HCT116 (cell line): ENCODE data around the gene ATOX1. TPM values are rescaled to one million over a fixed set of nuclear protein-coding genes. Genes with fewer than 3 reads are reported as not detected.

ENCODE experiments used
- ATAC-seq: fragments of 200-7000 bp; cut with Tn5 transposase; 2 replicates; pipeline ENCODE4 v1.9.1; 2020; ENCODE audit warnings: mild to moderate bottlenecking, moderate library complexity
- BruUV-seq: library from RNA; stranded (reverse); fragments of 400-500 nt; replicated peaks from 2 replicates; lab custom pipeline; 2021; lab: Mats Ljungman, UMichigan
- CTCF ChIA-PET: fragments of 300-600 bp; sonication (Branson Sonifier 250); formaldehyde crosslinking; loops from one replicate; lab custom pipeline; 2021; ENCODE audit warnings: antibody characterized with exemption; lab: Charles Lee
- POLR2A ChIA-PET: fragments of 300-600, 350-600 bp; sonication (Branson Sonifier 250); formaldehyde crosslinking; loops from one replicate; lab custom pipeline; 2021; ENCODE audit warnings: antibody characterized with exemption; lab: Charles Lee
- RAD21 ChIA-PET, 2 experiments: fragments of 300-600 bp; sonication (Branson Sonifier 250); formaldehyde crosslinking; loops; one replicate each; lab custom pipeline; 2023; ENCODE audit warnings: low total read pairs in 2 of 2; ENCODE audit not compliant: uncharacterized antibody in 2 of 2, unreplicated experiment in 2 of 2, low non-redundant PET in 1 of 2; lab: Charles Lee
- DNase-seq: peaks from one replicate; pipeline ENCODE4 v3.0.0-alpha.2; 2010; ENCODE audit warnings: low read depth, low spot score
- H2AFZ ChIP-seq: fragments of 200-600 bp; shearing (Covaris generic), sonication (generic); 2 replicates; pipeline ENCODE4 v1.6.1; 2017; ENCODE audit warnings: low read depth, mixed run types, mixed read lengths, antibody characterized with exemption, low read length; ENCODE audit not compliant: poor library complexity, severe bottlenecking
- H3K27ac ChIP-seq: 2 replicates; pipeline ENCODE4 v1.5.1; 2012; ENCODE audit warnings: low read depth, low read length
- H3K27me3 ChIP-seq: fragments of 200-600 bp; sonication (generic); 2 replicates; pipeline ENCODE4 v1.6.1; 2016; ENCODE audit warnings: mixed run types, low read length, mixed read lengths; ENCODE audit not compliant: insufficient read depth
- H3K36me3 ChIP-seq, 2 experiments: fragments of 200-500 bp in 1 of 2; fragments of 200-600 bp in 1 of 2; sonication (Bioruptor generic) in 1 of 2; sonication (generic) in 1 of 2; 2 replicates each; pipeline versions ENCODE4 v1.5.1 to v1.6.1; 2014 to 2016; ENCODE audit warnings: low read length in 2 of 2, inconsistent platforms in 1 of 2, mixed read lengths in 1 of 2, mixed run types in 1 of 2; ENCODE audit not compliant: insufficient read depth in 2 of 2, control insufficient read depth in 1 of 2
- H3K4me1 ChIP-seq, 2 experiments: fragments of 200-600 bp in 1 of 2; sonication (generic) in 1 of 2; 2 replicates each; pipeline versions ENCODE4 v1.5.1 to v1.6.1; 2012 to 2017; ENCODE audit warnings: low read length in 2 of 2, inconsistent platforms in 1 of 2, mild to moderate bottlenecking in 1 of 2, mixed read lengths in 1 of 2, mixed run types in 1 of 2, moderate library complexity in 1 of 2; ENCODE audit not compliant: insufficient read depth in 2 of 2, control insufficient read depth in 1 of 2
- H3K4me2 ChIP-seq: fragments of 200-600 bp; sonication (generic); 2 replicates; pipeline ENCODE4 v1.6.1; 2017; ENCODE audit warnings: mixed run types, low read length, mixed read lengths
- H3K4me3 ChIP-seq, 2 experiments: fragments of 200-600 bp in 1 of 2; sonication (generic) in 1 of 2; replicated peaks in 1 of 2; 2 replicates each; pipeline ENCODE4 v1.5.1; 2011 to 2016; ENCODE audit warnings: low read length in 2 of 2, control low read depth in 1 of 2, low read depth in 1 of 2, mild to moderate bottlenecking in 1 of 2, mixed read lengths in 1 of 2, mixed run types in 1 of 2
- H3K79me2 ChIP-seq: fragments of 200-600 bp; sonication (generic); 2 replicates; pipeline ENCODE4 v1.6.1; 2017; ENCODE audit warnings: mild to moderate bottlenecking, mixed run types, low read length, moderate library complexity, mixed read lengths; ENCODE audit not compliant: insufficient read depth
- H3K9ac ChIP-seq: fragments of 200-600 bp; sonication (generic); 2 replicates; pipeline ENCODE4 v1.6.1; 2016; ENCODE audit warnings: low read length, mixed read lengths
- H3K9me2 ChIP-seq: fragments of 200-600 bp; sonication (generic), shearing (Covaris generic); 2 replicates; pipeline ENCODE4 v1.6.1; 2017; ENCODE audit warnings: mixed run types, mild to moderate bottlenecking, moderate library complexity; ENCODE audit not compliant: insufficient read depth
- H3K9me3 ChIP-seq, 2 experiments: fragments of 200-500 bp in 1 of 2; fragments of 200-600 bp in 1 of 2; sonication (Bioruptor generic) in 1 of 2; sonication (generic) in 1 of 2; 2 replicates each; pipeline ENCODE4 v1.6.1; 2014 to 2017; ENCODE audit warnings: low read length in 2 of 2, mixed read lengths in 2 of 2, inconsistent platforms in 1 of 2, low read depth in 1 of 2, mild to moderate bottlenecking in 1 of 2, mixed run types in 1 of 2, moderate library complexity in 1 of 2; ENCODE audit not compliant: control insufficient read depth in 1 of 2, insufficient read depth in 1 of 2
- H4K20me1 ChIP-seq: fragments of 200-600 bp; sonication (generic), shearing (Covaris generic); 2 replicates; pipeline ENCODE4 v1.6.1; 2017; ENCODE audit warnings: mixed run types, mild to moderate bottlenecking, moderate library complexity; ENCODE audit not compliant: insufficient read depth
- ATF3 ChIP-seq: IDR thresholded peaks from 2 replicates; pipeline ENCODE4 v1.6.1; 2012
- CTCF ChIP-seq, 3 experiments: fragments of 200-600 bp in 1 of 3; sonication (generic) in 1 of 3; IDR thresholded peaks in 2 of 3; conservative IDR thresholded peaks in 1 of 3; 2 replicates each; pipeline ENCODE4 v1.5.1; 2012 to 2017; ENCODE audit warnings: low read depth in 2 of 3, low read length in 2 of 3, antibody characterized with exemption in 1 of 3, borderline replicate concordance in 1 of 3, control low read depth in 1 of 3, mild to moderate bottlenecking in 1 of 3, mixed read lengths in 1 of 3, mixed run types in 1 of 3, moderate library complexity in 1 of 3; ENCODE audit not compliant: insufficient read depth in 1 of 3
- ELF1 ChIP-seq: IDR thresholded peaks from 2 replicates; pipeline ENCODE4 v1.6.1; 2012; ENCODE audit warnings: low read depth, borderline replicate concordance
- POLR2AphosphoS5 ChIP-seq: IDR thresholded peaks from 2 replicates; pipeline ENCODE4 v1.6.1; 2011; ENCODE audit warnings: mild to moderate bottlenecking, low read depth, low read length, moderate library complexity
- REST ChIP-seq: IDR thresholded peaks from 2 replicates; pipeline ENCODE4 v1.6.1; 2012; ENCODE audit warnings: low read depth
- TCF7L2 ChIP-seq: IDR thresholded peaks from 2 replicates; pipeline ENCODE4 v1.7.0; 2011; ENCODE audit warnings: borderline replicate concordance, inconsistent platforms; ENCODE audit not compliant: insufficient read depth, insufficient read length; ENCODE audit errors: extremely low read depth
- YY1 ChIP-seq: IDR thresholded peaks from 2 replicates; pipeline ENCODE4 v1.6.1; 2011; ENCODE audit warnings: low read length, low read depth, moderate library complexity, mild to moderate bottlenecking; ENCODE audit not compliant: insufficient replicate concordance; ENCODE audit errors: extremely low read depth
- ZBTB33 ChIP-seq: IDR thresholded peaks from 2 replicates; pipeline ENCODE4 v1.6.1; 2011; ENCODE audit warnings: mild to moderate bottlenecking, low read length, moderate library complexity; ENCODE audit not compliant: insufficient replicate concordance; ENCODE audit errors: extremely low read depth
- ZFX ChIP-seq: fragments of 450-650 bp; IDR thresholded peaks from 2 replicates; pipeline ENCODE4 v1.6.1; 2017
- intact Hi-C: fragments of 100-400 bp; cut with micrococcal nuclease; formaldehyde crosslinking; loops from 2 replicates; pipeline ENCODE4 v1.10.0; 2022
- total RNA-seq: library from RNA; stranded (reverse); gene quantifications from one replicate; pipeline ENCODE4 v1.2.1, GENCODE V29; 2021; ENCODE audit not compliant: unreplicated experiment

The ATOX1 gene
- total RNA-seq, 1 experiment from 2014 or later = 66.2 TPM

GRCh38 chr5:151745071-151745705 is 13.2 kb downstream of the ATOX1 start:
- peak; percentile 98 for DNase-seq
- TF ChIP-seq YY1 (peak; percentile 51), CTCF (IDR thresholded peaks at IDR 0.05 in 2 of 3, conservative IDR thresholded peaks at IDR 0.05 in 1 of 3; ENCODE audit: borderline replicate concordance in 1 of 3, insufficient read depth in 1 of 3, low read depth in 2 of 3, low read length in 2 of 3) (0 out of 6 replicates have a peak, but pooled peaks of 1 of the 3 experiments have one; percentile 6), ZBTB33 (peak; percentile 81), REST (no peak), ZFX (no peak), ELF1 (no peak), POLR2AphosphoS5 (peak; percentile 74), ATF3 (no peak), TCF7L2 (peak; percentile 95)
- ChIA-PET POLR2A (interaction anchor here (1.0 to 1.2 kb wide), 2 partner anchors 11 to 26 kb away, joined by 4 to 5 read pairs; partner anchors contain the start of gene G3BP1), RAD21 (no interaction called here), CTCF (interaction anchor here (0.9 to 3.0 kb wide), 2 partner anchors 86 to 93 kb away, joined by 6 to 14 read pairs; no protein-coding TSS in a partner anchor)
- H3K9me3 ChIP-seq = no peaks in the 10 kb centered on the region
- intact Hi-C loops = loop anchor here (1.0 to 10.0 kb wide), 3 partner anchors 26 to 490 kb away; partner anchors contain the start of genes G3BP1 and GM2A
- peak; percentile 83 for ATAC-seq
- H3K27me3 ChIP-seq = no peaks in the 10 kb centered on the region
- peak overlapping the region; percentile 68 for H3K4me2 ChIP-seq
- BruUV-seq = no TSS peak
- no peak overlapping the region for H2AFZ ChIP-seq
- no peaks in the 10 kb centered on the region for H3K9me2 ChIP-seq
- H3K9ac ChIP-seq = peak overlapping the region; percentile 31
- no peaks in the 10 kb centered on the region for H4K20me1 ChIP-seq
- no peaks in the 10 kb centered on the region for H3K79me2 ChIP-seq
- H3K27ac ChIP-seq = peak overlapping the region; percentile 20
- peaks cover 52 to 68% of the 10 kb centered on the region in 2 experiments for H3K4me1 ChIP-seq
- no peaks in the 10 kb centered on the region for H3K36me3 ChIP-seq
- peak overlapping the region in 1 of 2 experiments; percentile 20; a peak in 2 of 4 replicates for H3K4me3 ChIP-seq
